GM19193 (cell line): Measurements from ENCODE around the gene OR6X1.

ENCODE experiments used
- POLR2A ChIP-seq: IDR thresholded peaks from 4 replicates; pipeline ENCODE4 v1.6.1; 2011; ENCODE audit not compliant: insufficient read depth, insufficient read length; ENCODE audit errors: extremely low read depth

Gene OR6X1

GRCh38 chr11:123754101-123754568 is at the start of gene OR6X1:
TSS of gene OR6X1 (minus strand) at chr11:123754518. CDS start at chr11:123754518, 0 bp downstream.
- TF ChIP-seq POLR2A = no peak

- no peak for TF ChIP-seq POLR2A
Observed at GRCh38 chr11:123801765-123802164, 47.4 kb upstream of the OR6X1 start.

- TF ChIP-seq POLR2A = no peak
Observed at GRCh38 chr11:123800036-123800435, 45.7 kb upstream of the OR6X1 start.

GRCh38 chr11:123799438-123799837 is 45.1 kb upstream of the OR6X1 start:
- TF ChIP-seq POLR2A = no peak

GRCh38 chr11:123798513-123799252 is 44.4 kb upstream of the OR6X1 start:
- no peak for TF ChIP-seq POLR2A

- no peak for TF ChIP-seq POLR2A
Observed at GRCh38 chr11:123798079-123798478, 43.8 kb upstream of the OR6X1 start.

GRCh38 chr11:123797541-123797940 is 43.2 kb upstream of the OR6X1 start:
- no peak for TF ChIP-seq POLR2A

- TF ChIP-seq POLR2A = no peak
Observed at GRCh38 chr11:123797114-123797513, 42.8 kb upstream of the OR6X1 start.

GRCh38 chr11:123796226-123796625 is 41.9 kb upstream of the OR6X1 start:
- TF ChIP-seq POLR2A = no peak

GRCh38 chr11:123783536-123783935 is 29.2 kb upstream of the OR6X1 start:
- no peak for TF ChIP-seq POLR2A

GRCh38 chr11:123778511-123778910 is 24.2 kb upstream of the OR6X1 start:
- no peak for TF ChIP-seq POLR2A

GRCh38 chr11:123775715-123776549 is 21.6 kb upstream of the OR6X1 start:
- no peak for TF ChIP-seq POLR2A

GRCh38 chr11:123775289-123775688 is 21.0 kb upstream of the OR6X1 start:
- no peak for TF ChIP-seq POLR2A

GRCh38 chr11:123773959-123774358 is 19.6 kb upstream of the OR6X1 start:
- no peak for TF ChIP-seq POLR2A

- no peak for TF ChIP-seq POLR2A
Observed at GRCh38 chr11:123773026-123773425, 18.7 kb upstream of the OR6X1 start.

GRCh38 chr11:123771664-123772063 is 17.3 kb upstream of the OR6X1 start:
- no peak for TF ChIP-seq POLR2A

- no peak for TF ChIP-seq POLR2A
Observed at GRCh38 chr11:123770712-123771111, 16.4 kb upstream of the OR6X1 start.

- TF ChIP-seq POLR2A = no peak
Observed at GRCh38 chr11:123765601-123766000, 11.3 kb upstream of the OR6X1 start.
